ENCODE data around the gene SNAPC3.
"Not testable (repeated sequence)": the region's sequence is repeated elsewhere in the genome, so short reads cannot be mapped to it uniquely, and the experiment has no call there.

SNAPC3 gene

DNA sequence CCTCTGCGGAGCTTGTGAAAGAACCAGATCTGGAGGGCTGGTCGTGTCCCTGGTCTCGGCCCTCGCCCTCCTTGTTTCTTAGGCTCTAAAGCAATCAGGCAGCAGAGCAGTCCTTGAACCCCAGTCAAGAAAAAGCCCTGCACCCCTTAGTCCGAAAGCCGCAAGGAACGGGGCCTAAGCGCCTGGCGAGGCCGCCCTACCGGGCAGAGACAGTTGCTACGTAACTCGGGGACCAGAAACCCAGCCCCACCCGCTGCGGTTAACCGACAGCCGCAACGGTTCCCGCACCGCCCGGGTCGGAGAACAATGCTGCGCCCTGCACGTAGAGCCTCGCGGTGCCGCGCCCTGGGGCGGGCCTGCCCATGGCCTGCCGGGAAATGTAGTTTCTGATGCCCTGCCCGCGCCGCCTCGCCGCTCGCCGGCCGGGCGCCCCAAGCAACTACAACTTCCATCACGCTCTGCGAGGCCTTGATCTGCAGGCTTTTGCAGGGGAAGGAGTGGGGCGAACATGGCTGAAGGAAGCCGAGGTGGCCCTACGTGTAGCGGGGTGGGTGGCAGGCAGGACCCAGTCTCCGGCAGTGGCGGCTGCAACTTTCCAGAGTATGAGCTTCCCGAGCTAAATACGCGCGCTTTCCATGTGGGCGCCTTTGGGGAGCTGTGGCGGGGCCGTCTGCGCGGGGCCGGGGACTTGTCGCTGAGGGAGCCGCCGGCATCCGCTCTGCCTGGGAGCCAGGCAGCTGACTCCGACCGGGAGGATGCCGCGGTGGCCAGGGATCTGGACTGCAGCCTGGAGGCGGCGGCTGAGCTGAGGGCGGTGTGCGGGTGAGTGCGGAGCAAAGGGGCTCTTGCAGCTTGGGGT, at the start of gene SNAPC3:
Gene SNAPC3 (plus strand): TSS at position 505 of the 859 bp plus-strand sequence. CDS start 4 bp downstream, at position 509.
- DNase-seq: peak; percentile 77

DNA sequence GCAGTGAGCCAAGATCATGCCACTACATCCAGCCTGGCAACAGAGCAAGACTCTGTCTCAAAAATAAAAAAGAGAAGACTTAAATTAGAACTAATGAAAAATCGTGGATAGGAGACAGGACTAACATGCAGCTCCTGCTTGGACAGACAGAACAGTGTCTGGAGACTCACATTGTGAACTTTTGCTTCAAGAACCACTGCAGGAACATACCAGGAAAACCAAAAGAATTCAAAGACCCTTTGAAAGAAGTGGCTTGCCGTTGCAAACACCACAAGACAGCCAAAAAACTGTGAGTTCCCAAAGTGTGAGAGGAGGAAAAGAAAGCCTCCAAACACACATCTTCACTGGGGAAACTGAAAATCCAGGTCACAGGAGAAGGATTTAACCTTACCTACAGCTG, 48.8 kb upstream of the SNAPC3 start:
- no peak for DNase-seq

DNA sequence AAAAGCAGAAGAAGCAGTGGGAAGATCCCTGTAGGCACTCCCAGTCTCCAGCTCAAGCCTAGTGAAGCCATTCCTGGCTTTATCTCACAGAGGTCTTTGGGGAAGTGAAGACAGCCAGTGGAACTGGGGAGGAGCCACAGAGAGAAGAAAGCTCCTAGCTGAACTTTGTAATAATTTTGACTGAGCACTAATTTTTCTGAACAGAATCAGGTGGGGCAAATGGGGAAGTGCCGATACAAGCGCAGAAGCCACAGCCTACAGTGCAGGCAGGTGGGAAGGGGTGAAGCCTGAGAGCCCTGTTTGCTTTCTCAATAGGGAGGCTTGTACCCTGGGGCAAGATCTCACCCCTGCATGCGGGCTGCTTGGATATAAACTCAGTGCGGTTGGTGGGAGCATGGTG, 48.4 kb upstream of the SNAPC3 start:
- no peak for DNase-seq

DNA sequence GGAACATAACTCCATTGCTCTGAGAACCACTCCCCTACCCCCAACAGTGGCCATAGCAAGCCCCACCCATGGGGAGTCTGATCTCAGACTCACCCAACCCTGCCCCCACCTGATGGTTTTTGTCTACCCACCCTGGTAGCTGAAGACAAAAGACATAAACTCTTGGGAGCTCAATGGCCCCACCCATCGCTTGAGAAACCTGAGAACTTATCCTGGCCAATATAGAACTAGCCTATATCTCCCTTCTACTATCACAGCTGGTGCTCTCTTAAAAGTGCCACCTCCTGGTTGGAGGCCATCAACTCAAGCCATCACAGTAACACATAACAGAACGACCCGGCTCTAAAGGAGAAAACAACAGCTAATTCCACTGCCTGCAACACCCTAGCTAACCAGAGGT, 47.9 kb upstream of the SNAPC3 start:
- DNase-seq: no peak

DNA sequence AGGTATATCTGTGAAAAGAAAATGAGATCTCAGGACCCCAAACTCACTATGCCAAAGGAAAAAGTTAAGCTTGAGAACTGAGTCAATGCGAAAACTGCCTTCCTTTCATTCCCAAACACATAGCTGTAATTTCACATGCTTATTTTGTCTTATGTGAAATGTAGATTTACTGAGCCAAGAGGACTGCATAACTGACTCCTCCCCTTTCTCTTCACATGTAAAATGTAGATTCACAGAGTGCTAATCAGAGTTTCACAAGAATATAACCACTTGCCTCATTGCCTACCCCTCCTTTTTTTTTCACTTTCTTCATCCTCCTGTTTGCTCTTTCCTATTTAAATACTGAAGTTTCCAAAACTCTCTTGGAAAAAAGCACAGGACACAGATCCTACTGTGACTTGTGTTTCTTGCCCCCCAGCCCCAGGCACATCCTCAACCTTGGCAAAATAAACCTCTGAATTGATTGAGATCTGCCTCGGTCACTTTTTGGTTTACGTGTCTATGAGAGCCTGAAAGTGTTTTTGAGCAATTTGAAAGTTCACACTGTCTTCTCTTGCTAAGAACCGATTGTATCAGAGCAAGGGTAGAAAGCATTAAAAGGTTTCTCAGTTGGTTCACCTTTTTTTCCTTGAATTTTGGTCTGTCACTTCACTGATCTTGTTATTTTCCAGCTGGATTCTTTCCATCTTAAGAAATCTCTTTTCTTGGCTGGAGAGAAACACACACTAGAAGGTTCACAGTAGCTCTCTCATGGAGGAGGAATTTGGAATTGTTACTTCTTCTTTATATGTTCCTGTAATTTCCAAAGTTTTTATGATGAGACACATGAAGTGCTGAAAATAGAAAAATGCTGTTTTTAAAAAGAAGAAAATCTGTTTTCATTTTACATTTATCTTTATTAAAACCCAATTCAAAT, 44.8 kb upstream of the SNAPC3 start:
- no peak for DNase-seq

DNA sequence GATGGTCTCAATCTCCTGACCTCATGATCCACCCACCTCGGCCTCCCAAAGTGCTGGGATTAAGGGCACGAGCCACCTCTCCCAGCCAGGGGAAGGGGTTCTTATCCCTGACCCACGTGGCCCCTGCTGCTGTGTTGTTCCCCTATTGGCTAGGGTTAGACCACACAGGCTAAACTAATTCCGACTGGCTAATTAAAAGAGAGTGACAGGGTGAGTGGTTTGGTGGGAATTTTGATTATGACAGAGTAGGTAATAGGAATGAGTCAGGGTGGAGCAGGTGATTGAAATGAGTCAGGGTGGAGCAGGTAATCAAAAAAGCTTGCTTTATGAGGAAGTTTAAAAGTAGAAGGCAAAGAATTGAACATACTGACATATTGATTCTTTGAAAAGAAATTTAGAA, 43.4 kb upstream of the SNAPC3 start:
- DNase-seq: not testable (repeated sequence)

DNA sequence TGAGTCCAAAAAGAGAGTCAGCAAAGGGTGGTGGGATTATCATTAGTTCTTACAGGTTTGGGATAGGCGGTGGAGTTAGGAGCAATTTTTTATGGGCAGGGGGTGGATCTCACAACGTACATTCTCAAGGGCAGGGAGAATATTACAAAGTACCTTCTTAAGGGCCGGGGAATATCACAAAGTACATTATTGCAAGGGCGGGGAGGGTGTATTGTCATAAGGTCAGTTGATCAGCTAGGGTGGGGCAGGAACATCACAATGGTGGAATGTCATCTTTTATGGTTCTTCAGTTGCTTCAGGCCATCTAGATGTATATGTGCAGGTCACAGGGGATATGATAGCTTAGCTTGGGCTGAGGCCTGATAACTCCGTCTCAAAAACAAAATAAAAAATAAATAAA, 42.8 kb upstream of the SNAPC3 start:
- DNase-seq: not testable (repeated sequence)

DNA sequence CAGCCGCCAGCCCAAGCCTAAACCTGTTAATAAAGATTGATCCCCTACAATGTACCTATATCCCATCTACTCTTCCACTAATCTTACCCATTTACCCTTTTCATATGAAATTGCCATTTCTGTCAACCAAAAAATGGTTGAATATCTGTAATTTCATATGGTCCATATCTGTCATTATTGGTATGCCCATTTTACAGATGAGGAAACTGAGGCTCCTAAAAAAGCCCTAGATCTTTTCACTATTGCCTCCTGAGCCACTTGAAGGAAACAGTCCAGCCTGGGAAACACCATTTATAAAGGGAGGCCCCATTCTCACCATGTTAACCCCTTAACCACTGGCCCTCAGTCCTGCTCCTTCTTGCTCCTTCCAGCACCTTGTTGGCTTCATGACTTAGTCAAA, 41.2 kb upstream of the SNAPC3 start:
- no peak for DNase-seq

DNA sequence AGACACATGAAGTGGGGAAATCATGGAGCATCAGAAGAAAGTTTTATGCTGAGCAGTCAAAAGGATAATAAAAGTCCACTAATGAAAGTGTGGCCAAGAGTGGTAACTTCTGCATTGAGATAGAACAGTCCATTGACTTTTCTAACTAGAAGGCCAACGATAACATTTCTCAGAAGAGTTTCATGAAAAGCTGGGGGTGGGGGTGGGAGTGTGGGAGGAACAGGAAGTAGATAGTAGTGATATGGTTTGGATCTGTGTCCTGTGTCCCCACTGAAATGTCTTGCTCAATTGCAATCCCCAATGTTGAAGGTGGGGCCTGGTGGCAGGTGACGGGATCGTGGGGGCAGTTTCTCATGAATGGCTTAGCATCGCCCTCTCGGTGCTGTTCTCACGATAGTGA, 36.2 kb upstream of the SNAPC3 start:
- DNase-seq: no peak

DNA sequence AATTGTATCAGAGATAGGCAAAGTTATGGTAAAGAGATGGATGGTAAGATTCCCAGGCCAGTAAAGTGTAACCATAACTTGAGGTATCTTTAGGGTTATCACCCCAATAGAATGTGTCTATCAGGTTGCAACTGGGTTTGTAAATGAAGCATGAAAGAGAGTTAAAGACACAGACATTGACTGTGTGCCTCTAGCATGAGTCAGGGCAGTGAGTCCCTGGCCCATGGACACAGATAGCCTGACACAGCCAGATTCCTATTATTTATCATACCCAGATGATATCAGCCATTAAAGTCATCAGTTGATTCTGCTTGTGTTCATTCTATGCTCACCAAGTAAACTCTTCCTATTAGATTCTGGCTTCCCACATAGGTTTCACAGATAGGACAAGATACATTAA, 33.5 kb upstream of the SNAPC3 start:
- no peak for DNase-seq

DNA sequence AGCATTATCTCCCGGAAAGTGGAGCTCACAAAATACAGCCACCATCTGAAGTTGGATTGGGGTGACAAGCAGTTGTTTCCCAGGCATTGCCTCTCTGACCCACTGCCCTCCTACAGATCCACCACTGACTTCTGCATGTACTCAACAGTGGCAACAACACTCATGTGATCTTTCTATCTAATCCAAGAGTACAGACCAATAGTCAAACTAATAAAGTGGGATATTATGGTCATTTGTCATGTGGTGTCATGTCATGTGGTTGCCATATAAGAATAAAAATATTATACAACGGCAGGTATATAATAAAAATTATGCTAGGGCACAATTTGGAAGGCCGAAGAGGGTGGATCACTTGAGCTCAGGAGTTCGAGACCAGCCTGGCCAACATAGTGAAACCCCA, 33.0 kb upstream of the SNAPC3 start:
- no peak for DNase-seq

DNA sequence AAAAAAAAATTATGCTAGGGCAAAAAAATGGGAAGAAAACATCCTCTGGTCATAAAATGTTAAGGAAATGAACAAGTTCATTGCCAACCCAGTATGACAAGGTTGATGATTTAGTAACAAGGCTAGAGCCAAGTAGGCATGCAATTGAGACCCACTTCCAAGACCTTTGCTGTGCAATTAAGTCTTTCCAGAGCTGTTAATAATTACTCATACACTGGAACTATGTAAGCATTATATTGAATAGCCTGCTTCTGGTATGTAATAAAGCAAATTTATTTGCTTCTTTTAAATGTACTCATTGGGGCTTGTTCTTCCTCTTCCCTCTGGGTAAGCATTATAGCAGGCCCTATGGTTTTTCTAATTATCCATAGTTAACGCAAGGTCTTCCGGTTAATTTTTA, 32.5 kb upstream of the SNAPC3 start:
- no peak for DNase-seq

DNA sequence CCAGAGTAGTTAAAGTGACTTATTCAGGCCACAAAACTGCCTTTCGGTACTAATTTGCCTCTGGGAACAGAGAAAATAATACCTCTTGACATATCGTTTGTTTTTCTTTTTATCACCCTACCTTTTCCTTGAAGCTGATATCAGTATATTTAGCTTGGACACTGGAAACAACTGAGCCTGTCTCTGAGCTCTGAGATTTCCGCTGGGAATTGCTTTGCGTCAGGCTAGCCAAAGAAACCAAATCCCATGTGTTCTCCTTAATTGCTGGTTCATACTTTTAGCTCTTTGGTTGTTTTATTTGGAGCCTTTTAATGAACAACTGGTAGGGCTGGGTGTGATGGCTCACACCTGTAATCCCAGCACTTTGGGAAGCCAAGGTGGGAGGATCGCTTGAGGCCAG, 30.3 kb upstream of the SNAPC3 start:
- no peak for DNase-seq

DNA sequence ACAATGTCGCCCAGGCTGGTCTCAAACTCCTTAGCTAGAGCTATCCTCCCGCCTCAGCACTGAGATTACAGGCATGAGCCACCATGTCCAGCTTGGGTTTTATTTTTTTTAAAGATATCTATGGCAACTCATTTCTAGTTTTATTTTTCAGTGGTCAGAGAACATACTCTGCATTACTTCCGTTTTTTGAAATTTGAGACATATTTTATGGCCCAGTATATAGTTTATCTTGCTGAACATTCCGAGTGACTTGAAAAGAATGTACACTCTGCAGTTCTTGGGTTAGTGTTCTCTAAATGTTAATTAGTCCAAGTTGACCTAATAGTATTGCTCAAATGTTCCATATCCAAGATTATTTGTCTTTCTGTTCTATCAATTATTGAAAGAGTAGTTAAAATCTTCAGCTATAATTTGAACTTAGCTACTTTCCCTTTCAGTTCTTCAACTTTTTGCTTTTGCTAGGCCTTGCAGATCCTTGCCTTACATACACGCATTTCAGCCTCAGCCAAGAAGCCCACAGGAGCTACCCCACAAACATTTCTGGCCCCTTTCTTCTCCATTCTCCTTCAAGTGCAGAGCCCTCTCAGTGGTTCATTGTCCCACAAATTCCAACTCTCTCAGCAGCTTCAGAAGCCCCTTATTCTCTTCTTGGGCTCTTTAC, 22.3 kb upstream of the SNAPC3 start:
- DNase-seq: no peak

DNA sequence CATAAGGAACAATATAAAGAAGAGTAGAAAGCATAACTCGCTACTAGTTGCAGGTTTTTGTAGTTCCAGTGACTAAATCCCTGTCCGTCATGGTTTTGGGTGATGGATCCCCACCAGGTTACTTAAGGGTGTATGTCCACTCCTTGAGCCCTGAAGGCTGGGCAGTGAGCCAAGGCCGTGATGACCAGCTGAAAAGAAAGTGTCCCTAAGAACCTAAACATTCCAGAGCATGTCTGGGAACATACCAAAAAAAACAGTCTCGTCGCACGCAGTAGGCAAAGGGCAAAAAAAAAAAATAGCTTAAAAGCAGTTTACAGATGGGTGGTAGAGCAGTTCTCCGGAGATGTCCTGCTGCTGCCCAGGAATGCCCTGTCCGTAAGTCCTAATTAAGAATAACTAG, 21.4 kb upstream of the SNAPC3 start:
- DNase-seq: no peak

DNA sequence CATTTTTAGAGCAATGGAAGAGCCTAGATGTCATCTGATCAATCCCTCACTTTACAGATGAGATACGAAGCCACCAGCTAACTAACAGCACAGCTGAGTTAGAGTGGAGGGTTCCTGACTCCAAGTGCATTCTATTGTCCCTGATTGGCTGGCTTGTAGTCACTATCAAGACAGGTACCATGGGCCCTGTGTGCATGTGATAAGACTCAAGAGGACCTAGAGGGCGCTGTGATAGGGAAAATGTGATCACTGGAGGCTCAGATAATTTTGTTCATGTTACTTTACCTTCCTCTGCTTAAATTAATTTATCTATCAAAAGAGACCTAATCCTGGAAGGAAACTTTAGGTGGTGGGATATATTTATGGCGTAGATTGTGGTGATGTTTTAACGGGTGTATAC, 19.5 kb upstream of the SNAPC3 start:
- DNase-seq: no peak

DNA sequence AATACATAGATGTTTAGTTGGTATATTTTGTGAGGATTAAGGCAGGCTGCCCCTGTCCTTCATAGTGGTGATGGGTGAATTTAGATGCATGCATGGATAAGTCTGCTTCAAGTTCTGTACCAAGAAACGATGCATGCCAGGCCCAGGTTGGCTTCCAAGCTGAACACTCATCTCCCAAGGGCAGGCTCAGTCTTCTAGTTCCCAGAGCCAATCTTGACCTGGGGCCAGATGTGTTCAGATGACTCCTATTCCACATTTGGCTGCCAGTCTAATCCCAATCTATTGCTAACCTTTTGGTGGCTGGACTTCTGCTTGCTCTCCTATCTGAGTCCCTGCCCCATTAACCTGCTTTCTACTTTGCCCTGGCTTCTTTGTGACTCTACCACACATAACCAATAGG, 18.5 kb upstream of the SNAPC3 start:
- no peak for DNase-seq

DNA sequence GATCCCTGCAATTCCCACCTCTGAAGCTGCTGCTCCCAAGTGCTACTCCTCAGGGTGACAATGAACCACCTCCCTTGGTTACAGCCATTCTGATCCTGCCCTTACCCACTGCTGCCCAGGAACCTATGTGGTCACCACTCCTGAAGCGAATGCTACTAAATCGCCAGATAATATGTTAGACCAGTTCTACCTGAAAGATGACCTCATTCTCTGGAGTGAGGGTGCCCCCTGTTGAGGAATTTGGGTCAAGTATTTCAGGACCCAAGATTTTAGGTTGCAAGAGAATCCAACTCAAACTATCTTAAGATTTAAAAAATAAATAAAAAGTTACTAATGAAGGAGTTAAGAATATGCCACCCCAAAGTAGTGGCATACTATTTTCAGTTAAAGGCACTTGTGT, 5.8 kb upstream of the SNAPC3 start:
- DNase-seq: no peak

DNA sequence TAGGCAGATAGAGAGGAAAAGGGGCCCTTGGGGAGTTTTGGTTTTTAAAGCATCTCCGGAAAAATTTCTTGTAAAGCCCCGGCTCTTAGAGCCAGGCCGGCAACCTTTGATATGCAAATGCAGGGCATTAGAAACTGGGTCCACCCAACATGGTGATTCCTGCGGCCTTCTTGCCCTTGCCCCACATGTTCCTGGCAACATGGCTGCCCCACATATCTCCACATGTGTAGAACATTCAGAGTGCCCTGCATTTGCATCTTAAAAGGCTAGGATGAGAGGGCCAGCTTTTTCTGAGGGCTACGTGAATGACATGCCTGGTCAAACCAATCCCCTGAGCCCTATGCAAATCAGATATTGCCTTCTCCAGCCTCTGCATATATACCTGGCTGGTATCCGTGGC, 5.0 kb upstream of the SNAPC3 start:
- DNase-seq: no peak

DNA sequence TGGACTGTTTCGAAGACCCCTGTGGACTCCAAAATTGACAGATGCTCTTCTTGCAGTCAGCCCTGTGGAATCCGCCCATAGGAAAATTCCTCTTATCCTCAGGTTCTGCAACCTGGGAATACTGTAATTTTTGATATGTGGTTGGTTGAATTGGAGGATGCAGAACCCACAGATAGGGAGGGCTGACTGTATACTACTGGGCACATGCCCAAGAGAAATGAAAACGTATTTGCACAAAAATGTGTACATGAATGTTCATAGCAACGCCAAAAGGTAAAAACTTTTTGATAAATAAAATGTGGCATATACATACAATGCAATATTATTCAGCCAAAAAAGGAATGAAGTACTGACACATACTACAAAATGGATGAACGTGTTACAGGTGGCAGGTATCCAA, 1.9 kb upstream of the SNAPC3 start:
- DNase-seq: no peak

DNA sequence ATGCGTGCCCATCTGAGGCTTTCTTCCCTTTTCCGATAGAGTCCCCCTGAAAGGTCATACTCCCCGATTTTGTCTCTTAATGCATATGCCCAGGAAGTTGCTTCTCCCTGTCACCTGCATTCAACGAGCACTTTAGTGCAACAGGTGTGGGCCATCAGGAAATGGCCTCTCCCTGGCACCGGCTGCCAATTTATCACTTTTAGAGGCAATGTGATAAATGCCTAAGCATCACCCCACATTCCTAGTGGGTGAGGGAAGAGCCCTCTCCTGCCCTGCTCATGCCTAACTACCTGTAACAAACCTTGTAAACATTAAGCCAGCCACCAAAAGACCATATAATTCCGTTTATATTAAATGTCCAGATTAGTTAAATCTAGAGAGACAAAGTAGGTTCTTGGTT, 1.1 kb upstream of the SNAPC3 start:
- DNase-seq: no peak

DNA sequence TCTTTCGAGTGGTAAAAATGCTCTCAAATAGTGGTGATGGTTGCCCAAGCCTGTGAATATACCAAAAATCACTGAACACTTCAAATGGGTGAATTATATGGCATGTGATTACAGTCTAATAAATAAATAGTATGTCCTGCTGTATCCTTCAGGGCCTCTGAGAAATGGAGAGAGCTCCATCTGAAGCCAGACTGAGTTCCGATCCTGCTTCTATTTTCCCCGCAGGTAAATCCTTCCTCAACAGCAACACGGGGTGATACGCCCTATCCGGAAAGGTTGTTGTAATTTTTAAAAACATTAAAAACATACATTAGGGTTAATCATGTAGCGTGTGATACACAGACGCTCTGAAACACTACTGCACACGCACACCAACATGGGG, 695 bp upstream of the SNAPC3 start:
- no peak for DNase-seq

DNA sequence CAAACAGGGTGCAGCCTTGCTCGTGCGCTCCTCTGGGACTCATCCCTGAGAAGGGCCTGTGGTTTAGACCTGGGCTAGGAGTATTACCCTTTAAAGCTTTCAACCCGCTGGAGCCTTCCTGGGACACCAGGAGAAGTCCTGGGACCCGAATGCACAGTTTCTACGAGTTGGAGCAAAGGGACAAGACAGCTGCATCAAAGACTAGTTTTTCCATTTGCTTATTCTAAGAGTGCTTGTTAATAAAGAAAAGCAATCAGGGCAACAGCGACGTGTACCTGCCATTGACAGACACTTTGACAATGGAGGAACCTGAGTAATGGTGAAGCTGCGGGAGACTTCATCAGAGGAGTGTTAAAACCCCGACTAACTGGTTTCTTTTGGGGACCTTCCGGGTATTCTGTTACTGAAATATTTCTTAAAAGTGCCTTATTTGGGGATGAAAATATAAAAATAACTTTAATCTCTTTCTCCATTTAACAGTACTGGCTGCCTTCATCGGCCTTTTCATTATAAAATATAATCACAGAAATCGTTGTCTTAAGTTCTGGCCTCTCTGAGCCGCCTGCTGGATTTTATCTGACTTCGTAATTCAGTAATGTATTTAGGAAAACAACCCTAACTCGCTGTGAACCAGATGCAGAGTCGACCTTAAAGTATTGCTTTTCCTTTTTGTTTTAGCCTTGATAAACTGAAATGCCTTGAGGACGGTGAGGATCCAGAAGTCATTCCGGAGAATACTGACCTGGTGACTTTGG, 732 bp downstream of the SNAPC3 start:
- no peak for DNase-seq
